ENCODE measurements around the gene ITIH5.

GRCh38 chr10:7541137-7542087, 125.4 kb downstream of the ITIH5 start:
- no peak for TF ChIP-seq CTCF (conservative IDR thresholded peaks at IDR 0.05; ENCODE audit: low read length)
- TF ChIP-seq EZH2phosphoT487 (IDR thresholded peaks at IDR 0.05; ENCODE audit: borderline replicate concordance), result no peak
